ENCODE measurements around the gene MZF1.

The MZF1 gene

DNA sequence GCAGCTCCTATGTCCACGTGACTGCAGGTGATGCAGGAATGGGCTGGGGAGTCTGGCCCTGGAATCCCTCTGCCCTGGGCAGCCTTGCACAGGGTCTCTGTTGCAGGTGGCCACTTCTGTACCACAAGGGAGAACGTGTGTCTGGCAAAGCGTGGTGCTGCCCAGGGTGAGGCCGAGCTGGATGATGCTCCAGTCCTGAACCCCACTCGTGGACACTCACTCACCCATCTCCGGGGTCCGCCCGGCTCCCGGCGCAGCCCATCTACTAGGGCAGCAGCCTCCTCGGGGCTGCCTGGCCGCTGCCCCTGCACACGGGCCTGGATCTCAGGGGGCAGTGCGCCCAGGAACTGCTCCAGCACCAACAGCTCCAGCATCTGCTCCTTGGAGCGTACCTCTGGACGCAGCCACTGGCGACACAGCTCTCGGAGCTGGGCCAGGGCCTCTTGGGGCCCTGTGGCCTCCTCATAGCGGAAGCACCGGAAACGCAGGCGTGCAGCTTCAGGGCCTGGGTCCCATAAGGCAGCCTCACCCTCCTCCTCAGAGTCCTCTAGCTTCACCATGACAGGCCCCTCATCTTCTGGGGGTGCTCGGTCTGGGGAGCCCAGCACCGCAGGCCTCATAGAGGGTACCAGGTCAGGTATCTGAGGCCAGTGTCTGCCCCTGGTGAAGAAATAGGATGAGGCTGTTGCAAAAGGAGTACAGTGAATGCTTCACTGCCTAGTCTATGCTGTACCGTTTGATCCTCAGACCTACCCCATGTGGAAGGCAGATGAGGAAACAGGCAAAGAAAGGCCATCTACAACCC lies 2.2 kb downstream of the MZF1 start:
- DNase-seq (ENCODE audit: low read depth), result no peak

- DNase-seq (ENCODE audit: low read depth), result no peak
These were observed 3.0 kb downstream of the MZF1 start for GRCh38 chr19:58569943-58570670.

DNA sequence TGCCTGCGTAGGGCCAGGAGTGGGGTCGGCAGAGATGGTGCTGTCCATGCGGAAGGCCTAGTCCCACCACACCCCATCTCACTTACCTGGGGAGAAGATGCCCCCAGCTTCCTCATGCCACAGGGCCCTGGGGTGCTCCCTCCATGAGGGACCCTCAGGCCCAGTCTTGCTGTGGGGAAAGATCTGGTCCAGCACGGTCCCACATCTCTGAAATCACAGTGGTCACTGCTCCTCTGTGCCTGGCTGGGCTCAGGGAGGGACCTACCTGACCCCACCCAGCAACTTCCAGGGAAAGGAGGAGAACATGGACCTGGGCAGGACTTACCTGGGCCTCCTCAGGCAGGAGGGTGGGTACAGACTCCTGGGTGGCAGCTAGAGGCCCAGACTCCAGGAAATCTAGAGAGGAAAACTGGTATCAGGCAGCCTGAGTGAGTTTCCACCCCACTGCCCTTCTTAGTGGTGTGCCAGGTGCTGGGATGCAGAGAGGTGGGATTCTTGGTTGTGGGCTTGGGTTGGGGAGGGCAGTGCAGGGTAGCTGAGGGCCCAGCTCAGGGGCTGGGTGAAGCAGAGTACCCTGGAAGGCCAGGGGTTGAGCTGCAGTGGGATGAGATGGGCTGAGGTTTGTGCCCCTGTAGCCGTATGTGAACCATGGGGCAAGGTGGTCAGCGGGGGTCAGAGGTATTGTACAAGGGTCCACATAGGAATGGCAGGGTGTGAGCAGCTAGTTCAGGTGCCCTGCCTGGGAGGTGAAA lies 3.8 kb downstream of the MZF1 start:
- no peak for DNase-seq (ENCODE audit: low read depth)

DNA sequence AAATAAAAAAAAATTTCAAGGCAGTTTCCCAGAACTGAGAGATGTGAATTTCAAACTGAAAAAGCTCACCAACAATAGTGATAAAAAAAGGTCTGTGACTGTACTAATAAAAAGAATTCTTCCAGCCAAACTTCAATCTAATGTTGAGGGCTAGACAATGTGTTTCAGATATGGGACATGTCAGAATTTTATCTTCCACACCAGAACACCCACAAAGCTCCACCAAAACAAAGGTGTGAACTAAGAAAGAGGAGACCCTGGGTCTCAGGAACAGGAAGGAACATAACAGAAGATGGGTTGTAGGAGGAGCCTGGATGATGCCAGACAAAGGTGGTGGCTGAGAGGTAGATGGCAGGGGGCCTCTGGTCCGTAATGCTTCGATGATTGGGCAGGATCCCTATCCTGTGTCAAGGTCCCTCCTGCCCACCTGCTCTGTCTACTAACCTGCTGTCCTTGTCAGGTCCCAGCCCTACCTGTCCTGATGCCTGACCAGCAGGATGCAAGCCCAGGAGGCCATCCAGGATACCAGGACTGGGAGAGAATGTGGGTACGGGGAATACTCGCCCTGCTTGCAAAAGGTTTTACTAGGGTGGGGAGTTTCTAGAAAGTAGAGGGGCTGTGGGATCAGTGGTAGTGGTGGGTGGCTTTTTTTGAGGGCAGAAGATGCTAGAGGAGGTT lies 4.5 kb downstream of the MZF1 start:
- DNase-seq (ENCODE audit: low read depth), result no peak

DNA sequence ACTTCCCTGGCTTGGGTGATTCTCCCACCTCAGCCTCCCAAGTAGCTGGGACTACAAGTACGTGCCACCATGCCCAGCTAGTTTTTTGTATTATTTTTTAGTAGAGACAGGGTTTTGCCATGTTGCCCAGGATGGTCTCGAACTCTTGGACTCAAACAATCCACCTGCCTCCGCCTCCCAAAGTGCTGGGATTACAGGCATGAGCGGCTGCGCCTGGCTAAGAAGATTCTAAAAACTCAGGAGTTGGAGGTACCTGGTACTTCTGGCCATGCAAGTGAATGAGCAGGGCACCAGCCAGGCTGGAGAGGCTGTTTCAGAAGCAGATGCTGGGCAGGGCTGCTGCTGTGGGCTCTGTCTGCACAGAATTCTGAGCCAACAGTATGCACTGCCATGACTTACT lies 6.1 kb downstream of the MZF1 start:
- no peak for DNase-seq (ENCODE audit: low read depth)

DNA sequence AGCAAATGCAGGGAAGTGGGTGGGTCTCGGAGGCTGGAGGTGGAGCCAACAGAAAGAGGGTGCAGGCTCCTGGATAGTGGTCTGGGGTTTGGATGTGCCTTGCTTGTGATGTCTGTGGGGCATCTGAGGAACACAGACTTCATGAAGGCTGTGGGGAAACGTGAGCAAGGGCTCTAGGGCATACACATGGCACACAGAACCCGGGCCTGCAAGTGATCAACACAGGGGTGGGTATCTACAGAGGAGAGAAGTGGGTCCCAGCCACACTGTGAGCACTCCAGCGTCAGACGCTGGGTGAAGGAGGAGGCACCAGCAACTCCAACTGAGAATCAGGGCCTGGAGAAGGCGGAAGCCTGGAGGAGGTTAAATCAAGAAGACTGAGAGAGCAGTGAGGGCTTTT lies 9.3 kb downstream of the MZF1 start:
- no peak for DNase-seq (ENCODE audit: low read depth)

DNA sequence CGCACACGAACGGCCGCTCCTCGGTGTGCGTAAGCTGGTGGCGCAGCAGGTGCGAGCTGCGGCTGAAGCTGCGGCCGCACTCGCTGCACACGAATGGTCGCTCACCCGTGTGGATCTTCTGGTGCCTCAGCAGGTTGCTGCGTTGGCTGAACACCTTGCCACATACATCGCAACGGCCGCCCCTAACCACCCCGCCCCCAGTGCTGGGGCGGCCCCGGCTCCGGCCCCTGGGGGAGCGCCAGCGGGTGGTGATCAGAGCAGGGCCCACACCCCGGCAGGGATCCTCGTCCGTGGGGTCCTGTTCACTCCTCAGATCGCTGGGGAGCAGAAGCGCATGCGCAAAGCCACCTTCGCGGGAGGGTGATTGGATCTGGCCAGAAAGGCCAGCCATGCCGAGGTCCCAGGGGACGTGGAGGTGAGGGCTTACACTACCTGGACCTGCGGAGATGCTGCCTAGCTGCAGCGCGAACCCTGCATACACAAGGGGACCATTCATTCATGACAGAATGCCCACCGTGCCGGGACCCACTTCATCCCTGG lies 10.0 kb downstream of the MZF1 start:
- DNase-seq (ENCODE audit: low read depth), result no peak

- DNase-seq (ENCODE audit: low read depth), result no peak
These were observed 10.8 kb downstream of the MZF1 start for GRCh38 chr19:58562122-58563033.

DNA sequence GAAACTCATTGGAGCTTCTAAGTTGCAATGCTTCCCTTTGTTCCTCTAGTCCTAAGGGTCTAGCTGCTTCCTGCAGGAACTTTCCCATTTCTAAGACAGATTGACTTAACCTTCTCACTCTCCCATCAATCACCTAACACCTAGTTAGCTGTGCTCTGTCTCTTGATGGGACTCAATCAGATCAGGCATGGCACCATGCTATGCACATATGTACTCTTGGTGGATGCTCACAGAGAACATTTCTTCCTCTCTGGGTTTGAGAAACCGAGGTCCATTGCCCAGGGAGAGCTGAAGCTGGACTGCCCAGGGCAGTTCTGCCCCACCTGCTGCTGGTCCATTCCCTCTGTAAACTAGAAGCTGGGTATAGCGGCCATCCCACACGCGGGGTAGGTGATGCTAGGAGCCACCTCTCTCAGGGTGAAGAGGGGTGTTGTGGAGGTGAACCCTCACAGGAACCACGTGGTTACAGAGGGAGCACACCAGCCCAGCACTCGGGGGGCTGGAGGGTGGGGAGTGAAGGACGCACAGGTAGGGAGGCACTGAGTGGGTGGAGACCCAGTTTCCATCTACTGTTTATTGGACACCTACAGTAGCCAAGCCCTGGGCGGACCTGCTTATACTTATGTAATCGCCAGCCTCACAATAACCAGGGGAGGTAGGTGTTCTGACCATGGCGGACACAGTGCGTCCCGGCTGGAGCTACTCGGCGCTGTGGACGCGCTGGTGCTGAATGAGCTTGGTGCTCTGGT lies 11.6 kb downstream of the MZF1 start:
- DNase-seq (ENCODE audit: low read depth), result no peak

DNA sequence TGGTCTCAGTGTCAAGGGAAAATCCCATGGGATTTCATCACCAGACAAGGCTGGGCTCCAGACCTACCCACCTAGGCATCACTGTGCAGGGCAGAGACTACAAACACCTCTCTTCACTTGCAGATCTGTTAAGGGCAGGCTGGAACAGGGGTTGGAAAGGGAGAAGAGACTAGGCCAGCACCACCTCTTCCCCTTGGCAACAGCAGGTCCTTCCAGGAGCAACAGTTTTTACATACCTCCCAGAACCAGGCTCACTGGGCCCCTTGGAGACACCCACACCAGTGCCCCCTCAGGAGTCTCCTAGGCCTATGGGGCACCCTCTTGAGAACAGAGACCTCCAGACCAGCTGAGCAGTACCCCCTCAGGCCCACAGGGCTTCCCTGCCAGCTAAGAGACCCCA lies 12.2 kb downstream of the MZF1 start:
- DNase-seq (ENCODE audit: low read depth), result no peak

DNA sequence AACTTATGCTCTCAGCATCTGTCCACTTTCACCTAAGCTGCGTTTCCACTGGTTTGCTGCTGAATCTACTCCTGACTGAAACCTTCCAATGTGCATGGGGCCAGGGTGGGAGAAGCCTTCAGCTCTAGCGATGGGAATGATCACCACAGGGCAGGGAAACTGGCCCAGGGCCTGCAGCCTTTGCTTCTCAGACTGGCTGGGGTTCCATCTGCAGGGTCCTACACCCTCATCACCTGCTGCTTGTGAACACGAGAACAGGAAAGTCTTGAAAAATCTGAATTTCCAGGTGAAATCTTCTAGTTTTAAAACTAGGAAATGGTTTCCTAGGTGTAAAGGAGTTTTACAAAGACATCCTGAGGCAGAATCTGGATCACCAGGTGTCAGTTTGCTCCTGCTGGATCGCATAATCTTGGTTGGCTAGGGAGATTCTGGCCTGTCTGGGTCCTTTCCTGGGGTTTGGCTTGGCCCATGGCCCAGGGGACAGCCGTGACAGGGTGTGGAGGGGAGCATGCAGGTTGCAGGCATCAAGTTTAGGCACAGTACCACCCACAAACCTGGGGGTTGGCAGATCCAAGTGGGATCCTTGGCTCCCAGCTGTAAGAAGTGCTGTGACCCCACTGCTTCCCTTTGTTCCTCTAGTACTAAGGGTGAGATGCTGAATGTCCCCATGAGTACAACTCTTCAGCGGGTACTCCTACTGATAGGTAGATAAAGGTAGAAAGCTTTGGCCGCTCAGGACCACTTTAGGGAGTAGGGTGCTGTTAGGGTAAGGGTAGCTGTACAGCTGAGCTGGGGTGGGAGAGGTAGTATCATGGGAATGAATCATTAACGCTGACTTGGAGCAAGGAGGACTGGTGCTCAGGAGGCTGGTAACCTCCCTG lies 12.9 kb downstream of the MZF1 start:
- no peak for DNase-seq (ENCODE audit: low read depth)

DNA sequence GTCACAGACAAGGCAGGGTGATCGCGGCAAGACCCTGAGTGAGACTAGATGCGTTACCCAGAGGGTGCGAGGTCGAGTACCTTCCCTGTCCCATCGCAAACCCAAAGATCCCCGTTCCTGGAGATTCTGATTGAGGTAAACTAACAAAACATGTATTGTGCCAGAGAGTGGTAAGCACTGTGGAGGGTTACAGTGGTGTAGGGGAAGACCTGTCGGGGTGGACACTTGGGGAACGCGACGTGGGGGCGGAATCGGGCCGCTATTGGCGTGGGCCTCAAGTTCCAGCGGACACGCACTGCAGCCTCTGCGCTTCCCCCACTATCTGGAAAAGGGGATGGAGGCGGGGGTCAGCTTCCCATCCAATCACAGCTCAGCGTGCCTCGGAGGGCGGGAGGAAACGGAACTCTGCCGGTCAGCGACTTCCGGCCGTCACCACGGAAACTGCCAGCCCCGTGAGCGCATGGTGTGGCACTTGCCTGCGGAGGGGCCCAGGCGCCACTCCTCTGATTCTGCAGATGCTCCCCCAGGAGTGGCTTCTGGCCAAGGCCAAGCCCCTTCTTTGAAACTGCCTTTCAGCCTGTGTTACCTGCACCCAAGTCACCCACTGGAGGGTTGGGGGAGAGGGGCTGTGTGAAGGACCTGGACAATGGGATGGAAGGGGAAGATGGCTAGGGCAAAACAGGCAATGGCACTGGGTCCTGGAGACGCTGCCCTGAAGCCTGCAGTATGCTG lies 13.7 kb downstream of the MZF1 start:
- DNase-seq (ENCODE audit: low read depth), result no peak

GRCh38 chr19:58558623-58559274 lies 14.4 kb downstream of the MZF1 start:
- peak; percentile 100 for DNase-seq (ENCODE audit: low read depth)

- DNase-seq (ENCODE audit: low read depth), result no peak
These were observed 15.0 kb downstream of the MZF1 start, which contains the start of gene UBE2M for GRCh38 chr19:58558066-58558622. TSS of gene UBE2M (minus strand) at chr19:58558611. CDS start at chr19:58558381, 230 bp downstream.

DNA sequence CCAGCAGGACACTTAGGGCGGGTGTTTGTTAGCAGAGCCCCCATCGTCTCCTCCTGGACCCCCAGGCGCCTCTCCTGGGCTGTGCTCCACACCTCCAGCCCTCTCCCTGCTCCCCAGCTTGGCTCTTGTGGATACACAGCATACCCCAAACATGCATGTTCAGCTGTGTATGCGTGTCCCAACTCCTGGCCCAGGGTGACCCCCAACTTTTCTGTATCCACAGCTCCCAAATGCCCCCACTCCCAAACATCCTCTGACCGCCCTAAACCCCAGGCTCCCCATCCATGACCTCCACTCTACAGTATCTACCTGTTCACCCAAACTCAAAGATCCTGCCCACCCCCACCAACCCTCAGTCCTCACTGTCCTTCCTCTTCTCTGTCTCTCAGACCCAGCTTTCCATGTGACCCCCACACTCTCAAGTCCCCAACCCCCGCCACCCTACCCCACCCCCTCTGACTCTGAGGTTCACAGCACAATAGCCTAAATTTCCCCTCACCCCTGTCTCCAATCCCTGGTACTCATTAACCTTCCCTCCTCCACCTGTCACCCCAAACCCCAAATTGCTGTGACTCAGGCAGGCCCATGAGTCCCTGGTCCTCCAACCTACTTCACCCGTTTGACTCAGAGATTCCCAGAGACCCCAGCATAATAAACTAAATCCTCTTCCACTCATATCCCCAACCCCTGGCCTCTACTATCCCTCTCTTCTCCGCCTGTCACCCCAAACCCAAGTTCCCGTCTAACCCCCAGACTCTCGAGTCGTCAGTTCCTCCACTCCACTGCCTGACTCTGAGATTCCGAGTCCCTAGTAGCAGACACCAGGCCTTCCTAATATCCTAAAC lies 15.7 kb downstream of the MZF1 start:
- no peak for DNase-seq (ENCODE audit: low read depth)

- DNase-seq (ENCODE audit: low read depth), result no peak
These were observed 16.4 kb downstream of the MZF1 start for GRCh38 chr19:58556622-58557220.

All from activated T-helper 1 cell treated with Interleukin-2 at 50 U/mL for 16 hours (primary cell).